ENCODE measurements around the gene DTX2. TPM values are rescaled to one million over a fixed set of nuclear protein-coding genes. Genes with fewer than 3 reads are reported as not detected.
"Not testable (repeated sequence)": the region's sequence is repeated elsewhere in the genome, so short reads cannot be mapped to it uniquely, and the experiment has no call there.

Gene DTX2
- polyA plus RNA-seq, 2 of the 4 experiments (the other 2 are of a cell fraction), result 11.2 to 52.7 TPM

DNA sequence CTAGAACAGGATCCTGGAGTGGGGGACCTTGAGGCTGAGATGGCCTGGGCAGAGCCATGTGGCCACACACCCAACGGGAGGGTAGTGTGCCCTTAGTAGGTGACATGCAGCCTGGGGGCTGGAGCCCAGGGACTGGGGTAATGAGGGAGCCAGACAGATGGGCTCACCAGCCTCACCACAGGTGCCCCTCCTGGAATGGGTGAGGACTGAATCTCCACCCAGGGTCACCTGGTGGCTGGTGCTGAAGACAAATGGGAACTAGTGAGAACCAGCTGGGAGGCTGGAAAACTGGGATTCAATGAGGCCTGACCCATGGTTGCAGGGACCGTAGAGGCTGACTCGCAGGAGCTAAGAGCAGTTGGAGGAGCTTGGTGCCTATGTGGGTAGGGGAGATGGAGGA is 30.7 kb upstream of the DTX2 start:
- 94% methylated on average over 3 of the region's 3 CpGs for WGBS (ENCODE audit: missing lambda C conversion rate)
- no peak for FAIRE-seq

DNA sequence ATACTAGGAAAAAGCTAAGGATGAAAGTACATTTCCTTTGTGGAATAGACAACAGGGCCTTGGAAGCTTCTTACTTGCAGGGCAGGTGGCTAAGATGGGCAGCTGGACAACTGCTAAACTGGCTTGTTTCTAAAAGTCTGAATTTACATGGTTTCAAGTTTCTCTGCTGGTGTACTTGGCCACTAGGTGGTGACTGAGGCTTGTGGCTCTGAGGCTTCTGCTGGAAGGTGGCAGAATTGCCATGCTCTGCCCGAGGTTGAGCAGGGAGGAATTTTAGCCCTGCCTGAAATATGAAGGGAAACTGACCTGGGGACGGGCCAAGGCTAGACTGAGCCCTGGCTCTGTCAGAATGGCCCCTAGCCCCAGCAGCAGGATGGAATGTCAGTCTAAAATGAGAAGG is 23.6 kb upstream of the DTX2 start:
- H3K4me1 ChIP-seq, CTCF ChIA-PET, H3K9me3 ChIP-seq, H3K4me2 ChIP-seq, POLR2A ChIA-PET, H3K4me3 ChIP-seq: not testable (repeated sequence)
- DNase-seq (ENCODE audit: low read depth in 1 of 2, low spot score in 1 of 2) (peak in 1 of 2 experiments; percentile 91), FAIRE-seq (peak; percentile 97), ATAC-seq (peak; percentile 87 to 92)
- H3K27ac ChIP-seq, result peak overlapping the region; percentile 70 to 84; a peak in 5 of 6 replicates
- TF ChIP-seq, protein P1, sequence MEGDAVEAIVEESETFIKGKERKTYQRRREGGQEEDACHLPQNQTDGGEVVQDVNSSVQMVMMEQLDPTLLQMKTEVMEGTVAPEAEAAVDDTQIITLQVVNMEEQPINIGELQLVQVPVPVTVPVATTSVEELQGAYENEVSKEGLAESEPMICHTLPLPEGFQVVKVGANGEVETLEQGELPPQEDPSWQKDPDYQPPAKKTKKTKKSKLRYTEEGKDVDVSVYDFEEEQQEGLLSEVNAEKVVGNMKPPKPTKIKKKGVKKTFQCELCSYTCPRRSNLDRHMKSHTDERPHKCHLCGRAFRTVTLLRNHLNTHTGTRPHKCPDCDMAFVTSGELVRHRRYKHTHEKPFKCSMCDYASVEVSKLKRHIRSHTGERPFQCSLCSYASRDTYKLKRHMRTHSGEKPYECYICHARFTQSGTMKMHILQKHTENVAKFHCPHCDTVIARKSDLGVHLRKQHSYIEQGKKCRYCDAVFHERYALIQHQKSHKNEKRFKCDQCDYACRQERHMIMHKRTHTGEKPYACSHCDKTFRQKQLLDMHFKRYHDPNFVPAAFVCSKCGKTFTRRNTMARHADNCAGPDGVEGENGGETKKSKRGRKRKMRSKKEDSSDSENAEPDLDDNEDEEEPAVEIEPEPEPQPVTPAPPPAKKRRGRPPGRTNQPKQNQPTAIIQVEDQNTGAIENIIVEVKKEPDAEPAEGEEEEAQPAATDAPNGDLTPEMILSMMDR (IDR thresholded peaks at IDR 0.05), result peak; percentile 60
- TF ChIP-seq RAD21 (conservative IDR thresholded peaks at IDR 0.05 in 1 of 2, IDR thresholded peaks at IDR 0.05 in 1 of 2), result peak; percentile 76 to 88
- TF ChIP-seq, protein P2, sequence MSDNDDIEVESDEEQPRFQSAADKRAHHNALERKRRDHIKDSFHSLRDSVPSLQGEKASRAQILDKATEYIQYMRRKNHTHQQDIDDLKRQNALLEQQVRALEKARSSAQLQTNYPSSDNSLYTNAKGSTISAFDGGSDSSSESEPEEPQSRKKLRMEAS (IDR thresholded peaks at IDR 0.05), result peak; percentile 44; the same call in 1 of the 2 replicates
- TF ChIP-seq SMC3 (IDR thresholded peaks at IDR 0.05), result peak; percentile 75
- WGBS (ENCODE audit: missing lambda C conversion rate), result 0% methylated on average over 1 of the region's 2 CpGs

More for the DNA sequence above, 30.7 kb upstream of the DTX2 start:
- H3K4me3 ChIP-seq, result no peak overlapping the region
- H3K9me3 ChIP-seq, result no peaks in the 10 kb centered on the region
- TF ChIP-seq JUNB (IDR thresholded peaks at IDR 0.05) (no peak), RFX5 (IDR thresholded peaks at IDR 0.05) (no peak), CHD4 (IDR thresholded peaks at IDR 0.05; ENCODE audit: borderline replicate concordance) (no peak)
- ATAC-seq (no peak), DNase-seq (ENCODE audit: low read depth in 1 of 2, low spot score in 1 of 2) (no peak)
- CTCF ChIA-PET, result interaction anchor here (0.7 to 1.4 kb wide), 2 partner anchors 69 to 71 kb away, joined by 3 to 4 read pairs; partner anchors contain the start of gene YWHAG
- no peak overlapping the region for H3K27ac ChIP-seq
- no peaks in the 10 kb centered on the region for H3K4me1 ChIP-seq
- H3K4me2 ChIP-seq, result no peak overlapping the region
- POLR2A ChIA-PET, result no interaction called here

DNA sequence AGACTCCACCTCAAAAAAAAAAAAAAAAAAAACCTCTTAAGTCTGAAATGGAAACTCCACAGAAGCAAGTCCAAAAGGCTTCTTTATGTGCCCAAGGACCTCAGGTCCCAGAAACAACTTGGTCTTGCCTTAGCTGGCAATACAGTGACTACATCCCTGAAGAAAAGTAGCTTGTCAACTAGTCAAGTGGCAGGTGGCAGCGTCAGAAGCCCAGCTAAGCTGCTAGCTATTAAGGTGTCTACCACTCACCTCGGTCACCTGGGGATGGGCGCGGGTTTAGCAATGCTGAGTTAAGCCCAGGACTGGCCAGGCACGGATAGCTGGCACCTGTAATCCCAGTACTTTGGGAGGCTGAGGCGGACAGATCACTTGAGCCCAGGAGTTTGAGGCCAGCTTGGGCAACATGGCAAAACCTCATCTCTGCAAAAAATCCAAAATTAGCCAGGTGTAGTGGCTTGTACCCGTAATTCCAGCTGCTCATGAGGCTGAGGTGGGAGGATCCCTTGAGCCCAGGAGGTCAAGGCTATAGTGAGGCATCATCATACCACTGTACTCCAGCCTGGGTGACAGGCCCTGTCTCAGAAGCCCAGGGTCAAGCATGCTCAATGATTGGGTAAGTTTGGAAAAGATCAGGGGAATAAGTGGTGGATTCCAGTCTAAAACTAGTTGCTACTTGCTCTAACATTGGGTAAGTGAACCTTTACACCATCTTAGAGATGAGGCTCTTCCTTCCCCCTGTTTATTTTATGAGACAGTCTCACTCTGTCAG is 22.2 kb upstream of the DTX2 start:
- CTCF ChIA-PET, POLR2A ChIA-PET: not testable (repeated sequence)

DNA sequence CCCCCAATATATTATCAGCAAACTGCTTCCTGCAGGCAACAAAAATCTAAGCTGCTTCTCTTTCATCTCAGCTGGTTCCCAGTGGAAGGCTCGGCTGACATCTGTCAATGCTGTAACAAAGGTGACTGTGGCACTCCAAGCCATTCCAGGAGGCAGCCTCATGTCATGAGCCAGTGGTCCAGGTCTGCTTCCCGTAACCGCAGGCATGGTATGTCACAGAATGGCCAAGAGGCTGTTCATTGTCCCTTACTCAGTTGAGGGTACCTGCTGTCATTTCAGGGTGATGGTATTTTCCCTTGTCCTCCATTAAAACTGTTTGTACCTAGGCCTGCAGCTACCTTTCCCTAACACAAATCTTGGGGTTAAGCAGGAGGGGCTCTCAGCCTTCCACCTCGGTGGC is 21.1 kb upstream of the DTX2 start:
- Histone ChIP-seq H3K27ac (peak overlapping the region in 1 of 2 experiments; percentile 55; a peak in 3 of 6 replicates), H3K4me1 (peaks cover 14% of the 10 kb centered on the region)
- POLR2A ChIA-PET; ATAC-seq; H3K9me3 ChIP-seq; FAIRE-seq; H3K4me2 ChIP-seq; CTCF ChIA-PET; H3K4me3 ChIP-seq; DNase-seq (ENCODE audit: low read depth in 1 of 2, low spot score in 1 of 2): not testable (repeated sequence)
- WGBS (ENCODE audit: missing lambda C conversion rate), result 89% methylated on average over 4 of the region's 4 CpGs

More for the DNA sequence above, 22.2 kb upstream of the DTX2 start:
- ATAC-seq; H3K4me3 ChIP-seq; DNase-seq (ENCODE audit: low read depth in 1 of 2, low spot score in 1 of 2); H3K4me1 ChIP-seq; H3K9me3 ChIP-seq; H3K4me2 ChIP-seq; FAIRE-seq: not testable (repeated sequence)
- H3K27ac ChIP-seq, result peak overlapping the region in 1 of 2 experiments; percentile 72; a peak in 3 of 6 replicates
- 91% methylated on average over 4 of the region's 7 CpGs for WGBS (ENCODE audit: missing lambda C conversion rate)

DNA sequence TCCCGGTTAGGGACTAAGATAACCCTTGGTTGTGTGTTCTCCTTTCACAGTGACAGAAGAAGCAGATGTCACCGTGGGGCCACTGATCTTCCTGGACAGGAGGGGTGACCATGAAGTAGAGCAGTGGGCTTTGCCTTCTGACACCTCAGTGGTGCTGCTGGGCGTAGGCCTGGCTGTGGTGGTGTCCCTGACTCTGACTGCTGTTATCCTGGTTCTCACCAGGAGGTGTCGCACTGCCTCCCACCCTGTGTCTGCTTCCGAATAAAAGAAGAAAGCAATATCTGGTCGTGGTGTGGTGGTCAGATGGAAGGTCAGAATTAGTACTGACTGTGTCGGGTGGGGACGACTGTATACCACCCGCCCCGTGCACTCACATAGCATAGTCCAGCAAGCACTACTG is 19.7 kb upstream of the DTX2 start:
- H3K4me2 ChIP-seq; H3K27ac ChIP-seq; DNase-seq (ENCODE audit: low read depth in 1 of 2, low spot score in 1 of 2); CTCF ChIA-PET; H3K9me3 ChIP-seq; POLR2A ChIA-PET; H3K4me3 ChIP-seq; FAIRE-seq: not testable (repeated sequence)
- peaks cover 15% of the 10 kb centered on the region for H3K4me1 ChIP-seq
- WGBS (ENCODE audit: missing lambda C conversion rate), result 83% methylated on average over 1 of the region's 10 CpGs
- ATAC-seq, result peak in 1 of 2 experiments; percentile 49; a peak in 3 of 6 replicates

DNA sequence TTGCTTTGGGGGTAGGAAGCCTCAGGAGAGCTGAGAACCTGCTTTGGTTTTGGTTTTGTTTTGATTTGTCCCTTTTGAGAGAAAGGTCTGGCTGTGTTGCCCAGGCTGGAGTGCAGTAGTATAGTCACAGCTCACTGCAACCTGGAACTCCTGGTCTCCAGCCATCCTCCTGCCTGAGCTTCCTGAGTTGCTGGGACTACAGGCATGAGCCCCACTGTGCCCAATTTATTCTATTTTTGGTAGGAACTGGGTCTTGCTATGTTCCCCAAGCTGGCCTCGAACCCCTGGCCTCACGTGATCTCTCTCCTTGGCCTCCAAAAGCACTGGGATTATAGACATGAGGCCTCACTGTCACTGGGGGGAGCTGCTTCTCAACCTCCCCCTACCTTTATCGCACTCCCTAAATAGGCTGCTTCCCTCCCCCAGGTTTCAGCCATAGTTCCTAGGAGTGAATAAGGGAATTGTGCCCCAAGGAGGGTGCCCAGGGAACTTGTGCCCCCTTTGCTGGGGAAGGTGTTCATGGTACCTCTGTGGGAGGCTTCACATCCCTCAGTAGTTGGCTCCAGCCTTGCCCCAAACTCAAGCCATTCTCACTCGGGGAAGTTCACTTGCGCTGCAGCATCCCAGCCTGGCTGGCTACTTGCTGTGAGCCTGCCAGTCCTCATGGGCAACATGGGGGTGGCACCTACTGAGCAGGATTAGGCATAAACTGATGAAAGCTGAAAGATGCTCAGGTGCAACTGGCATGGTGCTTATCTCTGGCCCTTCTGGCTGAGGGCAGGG is 18.7 kb upstream of the DTX2 start:
- H3K9me3 ChIP-seq; DNase-seq (ENCODE audit: low read depth in 1 of 2, low spot score in 1 of 2); POLR2A ChIA-PET; ATAC-seq; H3K4me2 ChIP-seq; CTCF ChIA-PET; FAIRE-seq; H3K4me3 ChIP-seq: not testable (repeated sequence)
- Histone ChIP-seq H3K4me1 (peaks cover 15% of the 10 kb centered on the region), H3K27ac (peak overlapping the region; percentile 12 to 59; a peak in 3 of 6 replicates)
- WGBS (ENCODE audit: missing lambda C conversion rate), result 95% methylated on average over 5 of the region's 5 CpGs

DNA sequence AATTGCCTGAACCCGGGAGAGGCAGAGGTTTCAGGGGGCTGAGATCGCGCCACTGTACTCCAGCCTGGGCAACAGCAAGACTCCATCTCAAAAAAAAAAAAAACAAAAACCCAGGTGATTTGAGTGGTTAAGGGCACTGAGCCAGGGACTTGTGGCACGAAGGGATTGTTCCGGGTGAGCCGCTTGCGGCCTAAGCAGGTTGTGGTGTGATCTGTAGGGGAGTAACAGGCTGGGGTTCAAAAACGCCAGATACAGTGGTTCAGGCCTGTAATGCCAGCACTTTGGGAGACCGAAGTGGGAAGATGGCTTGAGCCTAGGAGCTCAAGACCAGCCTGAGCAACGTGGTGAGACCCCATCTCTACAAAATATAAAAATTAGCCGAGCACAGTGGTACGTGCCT is 17.7 kb upstream of the DTX2 start:
- H3K9me3 ChIP-seq; ATAC-seq; POLR2A ChIA-PET; H3K4me3 ChIP-seq; CTCF ChIA-PET; H3K4me2 ChIP-seq; DNase-seq (ENCODE audit: low read depth in 1 of 2, low spot score in 1 of 2); FAIRE-seq: not testable (repeated sequence)
- 92% methylated on average over 12 of the region's 12 CpGs for WGBS (ENCODE audit: missing lambda C conversion rate)
- Histone ChIP-seq H3K4me1 (peaks cover 10% of the 10 kb centered on the region), H3K27ac (peak overlapping the region in 1 of 2 experiments; percentile 88; a peak in 3 of 6 replicates)

All from A549 (cell line).